CD14-positive monocyte (primary cell): ENCODE results near the gene ACSF3. TPM values are rescaled to one million over a fixed set of nuclear protein-coding genes. Genes with fewer than 3 reads are reported as not detected.

Experiments
- DNase-seq, 3 donors: peaks; one replicate each; pipeline ENCODE4 v3.0.0-alpha.2; 2011 to 2022
- H2AFZ ChIP-seq: 2 replicates; pipeline ENCODE4 v1.6.0; 2012; ENCODE audit warnings: mild to moderate bottlenecking, low read depth, low read length, inconsistent platforms; ENCODE audit not compliant: insufficient read depth, poor library complexity, severe bottlenecking
- H3K27ac ChIP-seq, 2 donors: 1 replicate in 1 of 2; 2 replicates in 1 of 2; pipeline ENCODE4 v1.5.1; 2012 to 2013; ENCODE audit warnings: low read length in 2 of 2, control low read depth in 1 of 2, inconsistent platforms in 1 of 2, low read depth in 1 of 2, mild to moderate bottlenecking in 1 of 2
- H3K27me3 ChIP-seq, 2 donors: one replicate each; pipeline versions ENCODE4 v1.6.0 to v1.6.1; 2011 to 2013; ENCODE audit warnings: low read length in 2 of 2; ENCODE audit not compliant: control insufficient read depth in 2 of 2, insufficient read depth in 2 of 2
- H3K36me3 ChIP-seq, 2 donors: replicated peaks in 1 of 2; 1 replicate in 1 of 2; 2 replicates in 1 of 2; pipeline versions ENCODE4 v1.5.1 to v1.6.1; 2012 to 2013; ENCODE audit warnings: low read length in 2 of 2, control low read depth in 1 of 2, inconsistent platforms in 1 of 2, mild to moderate bottlenecking in 1 of 2; ENCODE audit not compliant: insufficient read depth in 2 of 2, control insufficient read depth in 1 of 2
- H3K4me1 ChIP-seq, 2 donors: 1 replicate in 1 of 2; 2 replicates in 1 of 2; pipeline versions ENCODE4 v1.5.1 to v1.6.1; 2012 to 2013; ENCODE audit warnings: low read length in 2 of 2, control low read depth in 1 of 2, inconsistent platforms in 1 of 2, mild to moderate bottlenecking in 1 of 2, moderate library complexity in 1 of 2; ENCODE audit not compliant: insufficient read depth in 2 of 2, control insufficient read depth in 1 of 2
- H3K4me2 ChIP-seq: replicated peaks from 2 replicates; pipeline ENCODE3; 2012; ENCODE audit warnings: low read length, moderate library complexity, mild to moderate bottlenecking; ENCODE audit not compliant: poor library complexity, severe bottlenecking; ENCODE audit errors: extremely low read depth
- H3K4me3 ChIP-seq, 3 experiments: fragments of 200-600 bp in 1 of 3; sonication (generic) in 1 of 3; replicated peaks in 1 of 3; 1 replicate in 2 of 3; 2 replicates in 1 of 3; pipeline ENCODE4 v1.5.1; 2011 to 2013; ENCODE audit warnings: low read length in 3 of 3, mild to moderate bottlenecking in 3 of 3, control low read depth in 2 of 3, low read depth in 2 of 3, inconsistent platforms in 1 of 3, moderate library complexity in 1 of 3
- H3K79me2 ChIP-seq: 2 replicates; pipeline ENCODE4 v1.6.0; 2012; ENCODE audit warnings: mild to moderate bottlenecking, control low read depth, inconsistent platforms, low read length, moderate library complexity; ENCODE audit not compliant: insufficient read depth
- H3K9ac ChIP-seq: 2 replicates; pipeline ENCODE4 v1.6.0; 2017; ENCODE audit warnings: low read length, mild to moderate bottlenecking; ENCODE audit not compliant: insufficient read depth, poor library complexity, severe bottlenecking
- H3K9me3 ChIP-seq, 2 donors: replicated peaks in 1 of 2; 1 replicate in 1 of 2; 2 replicates in 1 of 2; pipeline versions ENCODE4 v1.5.1 to v1.6.1; 2012 to 2013; ENCODE audit warnings: low read length in 2 of 2, control low read depth in 1 of 2; ENCODE audit not compliant: control insufficient read depth in 1 of 2, insufficient read depth in 1 of 2
- H4K20me1 ChIP-seq: 2 replicates; pipeline ENCODE4 v1.6.0; 2012; ENCODE audit warnings: mild to moderate bottlenecking, low read length, control low read depth, moderate library complexity; ENCODE audit not compliant: insufficient read depth
- H3K27ac Mint-ChIP-seq, 7 donors: one replicate each; pipeline ENCODE4 v1.8.0; 2020; ENCODE audit warnings: mild to moderate bottlenecking in 7 of 7, mixed read lengths in 7 of 7, moderate library complexity in 6 of 7, inconsistent platforms in 2 of 7
- H3K27me3 Mint-ChIP-seq, 3 donors: one replicate each; pipeline ENCODE4 v1.8.0; 2021 to 2022; ENCODE audit warnings: low read depth in 3 of 3, mild to moderate bottlenecking in 3 of 3, mixed read lengths in 3 of 3, moderate library complexity in 3 of 3, inconsistent platforms in 1 of 3
- H3K36me3 Mint-ChIP-seq, 2 donors: one replicate each; pipeline ENCODE4 v1.8.0; 2020; ENCODE audit warnings: mixed read lengths in 2 of 2, inconsistent platforms in 1 of 2, mild to moderate bottlenecking in 1 of 2
- H3K4me1 Mint-ChIP-seq: one replicate; pipeline ENCODE4 v1.8.0; 2020; ENCODE audit warnings: mild to moderate bottlenecking, mixed read lengths
- H3K4me3 Mint-ChIP-seq, 2 donors: one replicate each; pipeline ENCODE4 v1.8.0; 2020; ENCODE audit warnings: mild to moderate bottlenecking in 2 of 2, mixed read lengths in 2 of 2, moderate library complexity in 1 of 2
- H3K9me3 Mint-ChIP-seq, 7 donors: one replicate each; pipeline ENCODE4 v1.8.0; 2020 to 2022; ENCODE audit warnings: mixed read lengths in 7 of 7, mild to moderate bottlenecking in 6 of 7, moderate library complexity in 6 of 7, inconsistent platforms in 2 of 7
- CTCF ChIP-seq: fragments of 200-600 bp; IDR thresholded peaks from one replicate; pipeline ENCODE4 v1.8.0; 2022; ENCODE audit warnings: antibody characterized with exemption, mild to moderate bottlenecking
- WGBS: methylation state at CpG from one replicate; pipeline ENCODE4 v1.1.5; 2013; ENCODE audit warnings: missing lambda C conversion rate; ENCODE audit not compliant: insufficient coverage; 5-methylcytosine and 5-hydroxymethylcytosine counted together
- intact Hi-C, 2 donors: fragments of 100-400 bp; cut with micrococcal nuclease; formaldehyde crosslinking; loops; one replicate each; pipeline versions ENCODE4 v1.15.0 to v1.15.1; 2023
- polyA plus RNA-seq, 3 donors: library from polyadenylated mRNA; depleted of rRNA in 1 of 3; unstranded in 2 of 3; stranded (reverse) in 1 of 3; fragments of 300-500 nt in 2 of 3; fragments of >200 nt in 1 of 3; fragmentation: Illumina TruSeq in 2 of 3; gene quantifications; 1 replicate in 2 of 3; 2 replicates in 1 of 3; pipeline ENCODE4 v1.2.3, GENCODE V29; 2012 to 2021

Gene ACSF3
- polyA plus RNA-seq, 3 donors = 23.5 to 26.7 (median 26.4) TPM

DNA sequence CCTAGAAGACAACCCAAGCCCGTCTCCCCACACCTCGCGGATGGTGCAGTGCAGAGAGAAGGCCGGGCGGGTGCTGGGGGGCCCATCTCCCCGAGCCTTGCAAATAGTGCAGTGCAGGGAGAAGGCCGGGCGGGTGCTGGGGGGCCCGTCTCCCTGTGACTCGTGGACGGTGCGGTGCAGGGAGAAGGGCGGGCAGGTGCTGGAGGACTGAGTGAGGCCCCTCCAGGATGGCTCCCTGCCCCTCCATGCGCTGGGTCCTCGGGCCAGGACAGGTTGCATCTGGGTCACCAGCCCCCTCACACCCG lies 40.0 kb upstream of the ACSF3 start:
- peaks cover 6% of the 10 kb centered on the region for H3K79me2 ChIP-seq
- peaks cover 8 to 23% of the 10 kb centered on the region in 2 donors for H3K4me1 ChIP-seq
- no peaks in the 10 kb centered on the region for H4K20me1 ChIP-seq
- no peaks in the 10 kb centered on the region for H3K36me3 ChIP-seq
- Mint-ChIP-seq H3K36me3 (no peaks in the 10 kb centered on the region), H3K9me3 (peaks cover 0 to 2% (median 1%) of the 10 kb centered on the region in 7 donors), H3K4me3 (no peak overlapping the region), H3K27ac (peak overlapping the region in 1 of 7 donors; percentile 99), H3K4me1 (peaks cover 10% of the 10 kb centered on the region), H3K27me3 (peaks cover 5 to 14% (median 5%) of the 10 kb centered on the region in 3 donors)
- DNase-seq = no peak
- H3K9ac ChIP-seq = no peak overlapping the region
- 91% methylated on average over 15 of the region's 16 CpGs for WGBS
- peak overlapping the region; percentile 72 for H3K4me2 ChIP-seq
- no peaks in the 10 kb centered on the region for H3K9me3 ChIP-seq
- no peak for TF ChIP-seq CTCF
- intact Hi-C loops = no loop called here
- H3K27me3 ChIP-seq = no peaks in the 10 kb centered on the region
- peak overlapping the region in 1 of 2 donors; percentile 86 for H3K27ac ChIP-seq
- H2AFZ ChIP-seq = no peak overlapping the region
- peak overlapping the region in 1 of 3 experiments; percentile 75 for H3K4me3 ChIP-seq

- TF ChIP-seq CTCF = no peak
- H3K27ac Mint-ChIP-seq = no peak overlapping the region
- Histone ChIP-seq H3K27ac (no peak overlapping the region), H3K4me2 (no peak overlapping the region), H3K4me1 (peaks cover 8 to 23% of the 10 kb centered on the region in 2 donors), H3K36me3 (no peaks in the 10 kb centered on the region), H3K79me2 (peaks cover 6% of the 10 kb centered on the region), H3K9ac (no peak overlapping the region), H3K9me3 (no peaks in the 10 kb centered on the region), H2AFZ (no peak overlapping the region), H4K20me1 (no peaks in the 10 kb centered on the region), H3K4me3 (no peak overlapping the region), H3K27me3 (no peaks in the 10 kb centered on the region)
- 93% methylated on average over 15 of the region's 15 CpGs for WGBS
- no peak overlapping the region for H3K4me3 Mint-ChIP-seq
- H3K36me3 Mint-ChIP-seq = no peaks in the 10 kb centered on the region
- peaks cover 0 to 3% (median 2%) of the 10 kb centered on the region in 7 donors for H3K9me3 Mint-ChIP-seq
- intact Hi-C loops = no loop called here
- peaks cover 10% of the 10 kb centered on the region for H3K4me1 Mint-ChIP-seq
- no peak for DNase-seq
- H3K27me3 Mint-ChIP-seq = peaks cover 2 to 15% (median 5%) of the 10 kb centered on the region in 3 donors
Measured at GRCh38 chr16:89054261-89054661, 39.4 kb upstream of the ACSF3 start.
